A549 (cell line): ENCODE results near the gene RAB14. TPM values are rescaled to one million over a fixed set of nuclear protein-coding genes. Genes with fewer than 3 reads are reported as not detected.
A peak's percentile ranks its signal among the peaks of the same experiment; 100 is the strongest.

Experiments used
- ATAC-seq, 2 experiments: fragments of 200-7000 bp in 1 of 2; fragments of >200 bp in 1 of 2; cut with Nextera tagmentation in 1 of 2; cut with Tn5 transposase in 1 of 2; 3 replicates each; pipeline versions ENCODE4 v1.8.0 to v1.9.1; 2018 to 2020; ENCODE audit warnings: mild to moderate bottlenecking in 1 of 2, moderate library complexity in 1 of 2
- CTCF ChIA-PET: fragments of 300-600 bp; sonication (Branson Sonifier 250); formaldehyde crosslinking; extraction: SDS; loops from one replicate; lab custom pipeline; 2021; ENCODE audit warnings: antibody characterized with exemption, inconsistent platforms; lab: Yijun Ruan, JAX
- POLR2A ChIA-PET: fragments of 350-600 bp; formaldehyde crosslinking; extraction: SDS; loops from one replicate; lab custom pipeline; 2021; ENCODE audit warnings: antibody characterized with exemption, inconsistent platforms; lab: Yijun Ruan, JAX
- DNase-seq, 2 experiments: peaks; one replicate each; pipeline versions ENCODE4 v3.0.0 to v3.0.0-alpha.2; 2011 to 2016; ENCODE audit warnings: low read depth in 1 of 2, low spot score in 1 of 2
- FAIRE-seq: peaks from 2 replicates; lab custom pipeline; 2011; peaks lifted over from hg19 to GRCh38; lab: Jason Lieb, UNC
- H3K27ac ChIP-seq, 2 experiments: fragments of >200 bp; sonication (Bioruptor Twin); formaldehyde crosslinking; 3 replicates each; pipeline ENCODE4 v1.5.1; 2016 to 2017
- H3K4me1 ChIP-seq: fragments of >200 bp; sonication (Bioruptor Twin); formaldehyde crosslinking; 3 replicates; pipeline ENCODE4 v1.6.1; 2016
- H3K4me2 ChIP-seq: fragments of >200 bp; sonication (Bioruptor Twin); formaldehyde crosslinking; 3 replicates; pipeline ENCODE4 v1.6.1; 2016
- H3K4me3 ChIP-seq: fragments of >200 bp; sonication (Bioruptor Twin); formaldehyde crosslinking; 3 replicates; pipeline ENCODE4 v1.5.1; 2016
- H3K9me3 ChIP-seq: fragments of >200 bp; sonication (Bioruptor Twin); formaldehyde crosslinking; 3 replicates; pipeline ENCODE4 v1.6.1; 2016
- BCL3 ChIP-seq: fragments of >200 bp; sonication (Bioruptor Twin); formaldehyde crosslinking; IDR thresholded peaks from 3 replicates; pipeline ENCODE4 v1.6.1; 2016
- CTCF ChIP-seq: fragments of >200 bp; sonication (Bioruptor Twin); formaldehyde crosslinking; IDR thresholded peaks from 3 replicates; pipeline ENCODE4 v1.5.1; 2016
- E2F6 ChIP-seq: IDR thresholded peaks from 2 replicates; pipeline ENCODE4 v1.6.1; 2012; ENCODE audit warnings: low read depth, borderline replicate concordance
- FOSL2 ChIP-seq, 2 experiments: fragments of 450-650 bp in 1 of 2; fragments of >200 bp in 1 of 2; sonication (Bioruptor Twin) in 1 of 2; formaldehyde crosslinking; IDR thresholded peaks; 2 replicates each; pipeline versions ENCODE4 v1.5.0 to v1.6.1; 2016 to 2020; ENCODE audit warnings: mild to moderate bottlenecking in 1 of 2, moderate library complexity in 1 of 2
- FOXS1 ChIP-seq: fragments of 250-450 bp; sonication (Bioruptor Pico); IDR thresholded peaks from 2 replicates; pipeline ENCODE4 v1.5.0; 2020; ENCODE audit warnings: mild to moderate bottlenecking, moderate library complexity
- HDAC2 ChIP-seq: fragments of 200-600 bp; sonication (generic); IDR thresholded peaks from 2 replicates; pipeline ENCODE4 v1.6.1; 2016
- HMGXB4 ChIP-seq: fragments of 250-450 bp; sonication (Bioruptor Pico); IDR thresholded peaks from 2 replicates; pipeline ENCODE4 v1.5.0; 2021; ENCODE audit warnings: mild to moderate bottlenecking, moderate library complexity, borderline replicate concordance
- KDM1A ChIP-seq: fragments of 200-600 bp; sonication (generic); IDR thresholded peaks from 2 replicates; pipeline ENCODE4 v1.6.1; 2016; ENCODE audit warnings: low read depth, mild to moderate bottlenecking
- MAX ChIP-seq: IDR thresholded peaks from 2 replicates; pipeline ENCODE4 v1.6.1; 2012
- MAZ ChIP-seq: fragments of 150-350 bp; IDR thresholded peaks from 2 replicates; pipeline ENCODE4 v1.6.1; 2014; ENCODE audit warnings: antibody characterized with exemption, low read depth, low read length, borderline replicate concordance
- NPAS2 ChIP-seq: fragments of 250-450 bp; sonication (Bioruptor Pico); IDR thresholded peaks from 2 replicates; pipeline ENCODE4 v1.8.0; 2022; ENCODE audit warnings: mild to moderate bottlenecking, moderate library complexity, borderline replicate concordance
- PBX3 ChIP-seq: IDR thresholded peaks from 2 replicates; pipeline ENCODE4 v1.6.1; 2012
- RAD21 ChIP-seq, 2 experiments: fragments of >200 bp in 1 of 2; sonication (Bioruptor Twin) in 1 of 2; formaldehyde crosslinking in 1 of 2; IDR thresholded peaks in 1 of 2; conservative IDR thresholded peaks in 1 of 2; 2 replicates in 1 of 2; 3 replicates in 1 of 2; pipeline ENCODE4 v1.6.1; 2012 to 2018; ENCODE audit warnings: inconsistent platforms in 1 of 2
- RARB ChIP-seq: fragments of 250-450 bp; sonication (Bioruptor Pico); IDR thresholded peaks from 2 replicates; pipeline ENCODE4 v1.8.0; 2021; ENCODE audit warnings: mild to moderate bottlenecking, moderate library complexity
- RCOR1 ChIP-seq: fragments of 150-350 bp; IDR thresholded peaks from 2 replicates; pipeline ENCODE4 v1.6.1; 2014; ENCODE audit warnings: antibody characterized with exemption, low read length, low read depth
- REST ChIP-seq: fragments of 200-600 bp; sonication (generic); IDR thresholded peaks from 2 replicates; pipeline ENCODE4 v1.6.1; 2016; ENCODE audit warnings: antibody characterized with exemption, mild to moderate bottlenecking, moderate library complexity
- SMC3 ChIP-seq: fragments of >200 bp; sonication (Bioruptor Twin); formaldehyde crosslinking; IDR thresholded peaks from 3 replicates; pipeline ENCODE4 v1.6.1; 2018; ENCODE audit warnings: inconsistent platforms
- ZFP36 ChIP-seq: fragments of 450-650 bp; IDR thresholded peaks from 2 replicates; pipeline ENCODE4 v1.6.1; 2014; ENCODE audit warnings: borderline replicate concordance; ENCODE audit not compliant: partially characterized antibody
- WGBS: methylation state at CpG from one replicate; pipeline ENCODE4 v1.1.6; 2017; ENCODE audit errors: missing lambda C conversion rate; 5-methylcytosine and 5-hydroxymethylcytosine counted together
- polyA plus RNA-seq, 4 experiments: library from polyadenylated mRNA; depleted of rRNA in 3 of 4; stranded (reverse); fragments of >200 nt; fragmentation: RNase III in 1 of 4; extraction: RNeasy Plus Mini Kit Qiagen cat#74134 plus additional on column Dnase treatment in 1 of 4; gene quantifications; 2 replicates in 3 of 4; 3 replicates in 1 of 4; pipeline ENCODE4 v1.2.3, GENCODE V29; 2011 to 2017

Gene RAB14
- polyA plus RNA-seq, 2 of the 4 experiments (the other 2 are of a cell fraction) = 38.4 to 54.1 TPM

- Histone ChIP-seq H3K9me3 (no peaks in the 10 kb centered on the region), H3K4me2 (no peak overlapping the region), H3K27ac (peak overlapping the region; percentile 12 to 74), H3K4me3 (no peak overlapping the region), H3K4me1 (no peaks in the 10 kb centered on the region)
- peak; percentile 94 to 99 for ATAC-seq
- peak; percentile 86 to 88 for DNase-seq
- FAIRE-seq = no peak
- WGBS = 21% methylated on average over 9 of the region's 9 CpGs
- ChIA-PET CTCF (interaction anchor here (0.6 to 12.0 kb wide), 64 partner anchors 9 to 482 kb away, joined by 3 to 174 read pairs (median 6); partner anchors contain the start of genes GSN and RAB14), POLR2A (interaction anchor here (1.3 kb wide), 1 partner anchor 186 kb away, joined by 3 read pairs; no protein-coding TSS in a partner anchor)
- 0 out of 2 replicates have a peak, but pooled peaks have one; percentile 46 for TF ChIP-seq MAX
- no peak for TF ChIP-seq FOXS1
- peak; percentile 24 for TF ChIP-seq ZFP36
- peak; percentile 97 for TF ChIP-seq SMC3
- TF ChIP-seq CTCF = peak; percentile 95
- TF ChIP-seq RAD21 (conservative IDR thresholded peaks at IDR 0.05 in 1 of 2, IDR thresholded peaks at IDR 0.05 in 1 of 2) = peak; percentile 97
- no peak for TF ChIP-seq NPAS2
Measured at GRCh38 chr9:121213136-121213806, 11.6 kb upstream of the RAB14 start.

GRCh38 chr9:121210536-121210935 is 8.9 kb upstream of the RAB14 start:
- ChIA-PET CTCF (interaction anchor here (1.0 to 12.0 kb wide), 7 partner anchors 8 to 191 kb away, joined by 3 to 174 read pairs (median 26); partner anchors contain the start of gene RAB14), POLR2A (no interaction called here)
- Histone ChIP-seq H3K9me3 (no peaks in the 10 kb centered on the region), H3K4me2 (no peak overlapping the region), H3K4me3 (no peak overlapping the region), H3K4me1 (no peaks in the 10 kb centered on the region), H3K27ac (no peak overlapping the region)
- no peak for TF ChIP-seq BCL3
- no peak for TF ChIP-seq HMGXB4
- TF ChIP-seq FOSL2 (IDR thresholded peaks at IDR 0.05) = no peak
- TF ChIP-seq FOSL2 (CRISPR knock-in tag; IDR thresholded peaks at IDR 0.05) = no peak
- no peak for TF ChIP-seq REST
- no peak for TF ChIP-seq E2F6
- no peak for TF ChIP-seq KDM1A
- TF ChIP-seq RCOR1 = no peak
- no peak for TF ChIP-seq MAZ
- no peak for TF ChIP-seq NPAS2
- TF ChIP-seq RARB (CRISPR knock-in tag) = no peak
- no peak for TF ChIP-seq PBX3
- no peak for TF ChIP-seq HDAC2
- ATAC-seq (no peak), FAIRE-seq (no peak), DNase-seq (no peak)
- WGBS = 78% methylated on average over 5 of the region's 5 CpGs
